Retinal pigment epithelial cell (primary cell): ENCODE results near the gene ASS1.

ENCODE experiments used
- DNase-seq: peaks from one replicate; pipeline ENCODE4 v3.0.0-alpha.2; 2010; ENCODE audit warnings: low read depth
- H3K4me3 ChIP-seq: 2 replicates; pipeline ENCODE4 v1.5.1; 2011; ENCODE audit warnings: mild to moderate bottlenecking, low read length, control low read depth, moderate library complexity
- CTCF ChIP-seq: conservative IDR thresholded peaks from 2 replicates; pipeline ENCODE4 v1.5.1; 2011; ENCODE audit warnings: low read depth, low read length, control low read depth, inconsistent platforms

The ASS1 gene

GRCh38 chr9:130419521-130420035 lies 25.2 kb upstream of the ASS1 start:
- DNase-seq: no peak
- no peak for TF ChIP-seq CTCF
- H3K4me3 ChIP-seq: no peak overlapping the region

GRCh38 chr9:130421154-130421801 lies 23.5 kb upstream of the ASS1 start:
- no peak for DNase-seq
- TF ChIP-seq CTCF: no peak
- no peak overlapping the region for H3K4me3 ChIP-seq

DNA sequence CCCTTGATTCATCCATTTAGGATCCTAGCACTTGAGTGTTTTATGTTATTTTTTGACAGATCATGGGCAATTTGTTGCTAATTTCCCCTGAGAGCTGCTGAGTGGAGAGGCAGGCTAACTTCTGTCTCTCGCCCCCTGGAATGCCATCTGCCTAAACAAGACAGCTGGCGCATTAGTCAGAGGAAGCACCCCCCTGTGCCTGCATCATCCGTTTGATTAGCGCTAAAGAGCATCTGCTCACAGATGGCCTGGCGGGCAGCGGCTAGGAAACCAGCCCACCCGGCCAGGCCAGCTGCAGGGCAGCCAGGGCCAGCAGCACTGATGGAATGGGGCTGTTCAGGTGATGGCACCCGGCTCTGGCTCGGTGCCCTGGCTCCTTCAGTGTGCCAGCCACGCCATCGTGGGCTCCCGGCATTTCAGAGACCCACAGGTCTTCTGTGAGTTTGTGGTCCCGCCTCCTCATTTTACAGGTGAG lies 22.9 kb upstream of the ASS1 start:
- no peak overlapping the region for H3K4me3 ChIP-seq
- no peak for DNase-seq
- TF ChIP-seq CTCF: no peak

- H3K4me3 ChIP-seq: no peak overlapping the region
- TF ChIP-seq CTCF: no peak
- no peak for DNase-seq
These were observed 22.2 kb upstream of the ASS1 start for GRCh38 chr9:130422546-130422945.

GRCh38 chr9:130423272-130423671 lies 21.5 kb upstream of the ASS1 start:
- no peak overlapping the region for H3K4me3 ChIP-seq
- no peak for TF ChIP-seq CTCF
- no peak for DNase-seq

GRCh38 chr9:130424595-130425454 lies 19.9 kb upstream of the ASS1 start:
- DNase-seq: no peak
- no peak overlapping the region for H3K4me3 ChIP-seq
- TF ChIP-seq CTCF: no peak
